IMR-90 (cell line): Measurements from ENCODE around the gene MOB3A. TPM values are rescaled to one million over a fixed set of nuclear protein-coding genes. Genes with fewer than 3 reads are reported as not detected.

ENCODE experiments used
- ATAC-seq: fragments of 200-7000 bp; cut with Tn5 transposase; 2 replicates; pipeline ENCODE4 v1.9.1; 2020; ENCODE audit warnings: low read depth, mild to moderate bottlenecking, moderate library complexity
- BruUV-seq: library from RNA; stranded (reverse); fragments of 400-500 nt; replicated peaks from 2 replicates; lab custom pipeline; 2021; lab: Mats Ljungman, UMichigan
- CTCF ChIA-PET: fragments of 300-600 bp; formaldehyde crosslinking; extraction: SDS; loops from one replicate; lab custom pipeline; 2021; ENCODE audit warnings: antibody characterized with exemption; lab: Yijun Ruan, JAX
- POLR2A ChIA-PET: fragments of 300-600 bp; sonication (Branson Sonifier 250); formaldehyde crosslinking; loops from one replicate; lab custom pipeline; 2022; ENCODE audit warnings: antibody characterized with exemption; ENCODE audit not compliant: unreplicated experiment; lab: Charles Lee
- DNase-seq: peaks from one replicate; pipeline ENCODE4 v3.0.0; 2013
- H2AFZ ChIP-seq: replicated peaks from 2 replicates; pipeline ENCODE3; 2013; ENCODE audit warnings: low read length, mild to moderate bottlenecking; ENCODE audit not compliant: poor library complexity
- H2AK5ac ChIP-seq: 2 replicates; pipeline ENCODE4 v1.6.1; 2013; ENCODE audit warnings: low read depth, low read length, inconsistent platforms
- H2AK9ac ChIP-seq: replicated peaks from 2 replicates; pipeline ENCODE3; 2013; ENCODE audit warnings: mild to moderate bottlenecking, low read depth, low read length, moderate library complexity; ENCODE audit not compliant: poor library complexity
- H2BK120ac ChIP-seq: 2 replicates; pipeline ENCODE4 v1.6.1; 2013; ENCODE audit warnings: low read depth, low read length, inconsistent platforms
- H2BK15ac ChIP-seq: 3 replicates; pipeline ENCODE4 v1.6.1; 2013; ENCODE audit warnings: low read depth, low read length, inconsistent platforms
- H2BK20ac ChIP-seq: 2 replicates; pipeline ENCODE4 v1.6.1; 2013; ENCODE audit warnings: low read depth, mild to moderate bottlenecking, inconsistent platforms, low read length, moderate library complexity
- H2BK5ac ChIP-seq: 2 replicates; pipeline ENCODE4 v1.6.1; 2013; ENCODE audit warnings: mild to moderate bottlenecking, low read depth, low read length, inconsistent platforms; ENCODE audit not compliant: poor library complexity, severe bottlenecking
- H3K14ac ChIP-seq: replicated peaks from 2 replicates; pipeline ENCODE4 v1.6.1; 2013; ENCODE audit warnings: low read depth, low read length, inconsistent platforms
- H3K18ac ChIP-seq: 2 replicates; pipeline ENCODE4 v1.6.1; 2013; ENCODE audit warnings: low read depth, low read length, control low read depth
- H3K23ac ChIP-seq: 2 replicates; pipeline ENCODE4 v1.6.1; 2013; ENCODE audit warnings: low read depth, low read length, inconsistent platforms
- H3K27ac ChIP-seq: 2 replicates; pipeline ENCODE4 v1.5.1; 2013; ENCODE audit warnings: mild to moderate bottlenecking, control low read depth, low read length; ENCODE audit not compliant: insufficient read depth
- H3K27me3 ChIP-seq: 2 replicates; pipeline ENCODE4 v1.6.1; 2013; ENCODE audit warnings: low read length; ENCODE audit not compliant: control insufficient read depth, insufficient read depth
- H3K36me3 ChIP-seq: 2 replicates; pipeline ENCODE4 v1.6.1; 2013; ENCODE audit warnings: low read length, mixed read lengths; ENCODE audit not compliant: control insufficient read depth, insufficient read depth
- H3K4ac ChIP-seq: 2 replicates; pipeline ENCODE4 v1.6.1; 2013; ENCODE audit warnings: low read depth, low read length, inconsistent platforms
- H3K4me1 ChIP-seq: 2 replicates; pipeline ENCODE4 v1.6.1; 2013; ENCODE audit warnings: low read length, mixed read lengths; ENCODE audit not compliant: control insufficient read depth, insufficient read depth
- H3K4me2 ChIP-seq: 2 replicates; pipeline ENCODE4 v1.6.1; 2013; ENCODE audit warnings: low read depth, mild to moderate bottlenecking, control low read depth, low read length, moderate library complexity
- H3K4me3 ChIP-seq: 2 replicates; pipeline ENCODE4 v1.5.1; 2013; ENCODE audit warnings: low read depth, mild to moderate bottlenecking, control low read depth, low read length, moderate library complexity; ENCODE audit not compliant: insufficient read depth
- H3K56ac ChIP-seq: 2 replicates; pipeline ENCODE4 v1.6.1; 2013; ENCODE audit warnings: low read length, inconsistent platforms; ENCODE audit not compliant: insufficient read depth; ENCODE audit errors: extremely low read depth
- H3K79me1 ChIP-seq, 2 experiments: 2 replicates each; pipeline ENCODE4 v1.6.1; 2013; ENCODE audit warnings: low read length in 2 of 2, inconsistent platforms in 1 of 2, low read depth in 1 of 2
- H3K9ac ChIP-seq: 2 replicates; pipeline ENCODE4 v1.6.1; 2013; ENCODE audit warnings: low read depth, low read length, control low read depth
- H3K9me1 ChIP-seq: 2 replicates; pipeline ENCODE4 v1.6.1; 2013; ENCODE audit warnings: low read length, inconsistent platforms; ENCODE audit not compliant: insufficient read depth
- H3K9me3 ChIP-seq: 2 replicates; pipeline ENCODE4 v1.6.1; 2013; ENCODE audit warnings: low read length; ENCODE audit not compliant: control insufficient read depth, insufficient read depth
- H4K20me1 ChIP-seq: 2 replicates; pipeline ENCODE4 v1.6.1; 2013; ENCODE audit warnings: low read length, inconsistent platforms; ENCODE audit not compliant: insufficient read depth
- H4K5ac ChIP-seq: 2 replicates; pipeline ENCODE4 v1.6.1; 2013; ENCODE audit warnings: mild to moderate bottlenecking, low read depth, low read length, control low read depth
- H4K8ac ChIP-seq, 2 experiments: 2 replicates each; pipeline ENCODE4 v1.6.1; 2013; ENCODE audit warnings: low read depth in 2 of 2, low read length in 2 of 2, control low read depth in 1 of 2, inconsistent platforms in 1 of 2
- H4K91ac ChIP-seq: 2 replicates; pipeline ENCODE4 v1.6.1; 2013; ENCODE audit warnings: low read depth, low read length, inconsistent platforms; ENCODE audit not compliant: insufficient read depth
- MAZ ChIP-seq: IDR thresholded peaks from 2 replicates; pipeline ENCODE4 v1.6.1; 2012; ENCODE audit warnings: low read depth, mild to moderate bottlenecking, low read length, improper control_type of control experiment, moderate library complexity, borderline replicate concordance
- MXI1 ChIP-seq: IDR thresholded peaks from 2 replicates; pipeline ENCODE4 v1.6.1; 2012; ENCODE audit warnings: low read depth, mild to moderate bottlenecking, low read length, moderate library complexity, borderline replicate concordance
- POLR2A ChIP-seq: IDR thresholded peaks from 2 replicates; pipeline ENCODE4 v1.6.1; 2012; ENCODE audit warnings: mild to moderate bottlenecking, low read depth, low read length
- RAD21 ChIP-seq: IDR thresholded peaks from 2 replicates; pipeline ENCODE4 v1.6.1; 2012; ENCODE audit warnings: low read length, improper control_type of control experiment
- WGBS, 2 experiments: methylation state at CpG; one replicate each; pipeline versions ENCODE4 v1.1.5 to v1.1.7; 2013; ENCODE audit warnings: missing lambda C conversion rate in 2 of 2; ENCODE audit not compliant: insufficient read length in 1 of 2; ENCODE audit errors: extremely low coverage in 2 of 2; 5-methylcytosine and 5-hydroxymethylcytosine counted together
- dilution Hi-C: fragments of 300-500 bp; cut with HindIII; formaldehyde crosslinking; loops from one replicate; pipeline ENCODE4 v1.14.3; 2018; ENCODE audit warnings: low sequenced_read_pairs; ENCODE audit not compliant: unreplicated experiment
- in situ Hi-C: fragments of 300-500 bp; cut with MboI; formaldehyde crosslinking; loops from 3 replicates; pipeline ENCODE4 v1.14.3; 2019; ENCODE audit warnings: low sequenced_read_pairs, inconsistent platforms, mixed read lengths
- intact Hi-C: fragments of 100-400 bp; cut with micrococcal nuclease; formaldehyde crosslinking; loops from 2 replicates; pipeline ENCODE4 v1.10.0; 2022
- polyA plus RNA-seq, 3 experiments: library from polyadenylated mRNA; depleted of rRNA; stranded (reverse); fragments of >200 nt; gene quantifications; 2 replicates each; pipeline ENCODE4 v1.2.3, GENCODE V29; 2012; ENCODE audit warnings: low replicate concordance in 1 of 3
- total RNA-seq: library from RNA; depleted of rRNA; stranded (reverse); fragments of >200 nt; gene quantifications from 2 replicates; pipeline ENCODE4 v1.2.3, GENCODE V29; 2012
- TF ChIP-seq, protein P1 (sequence below): fragments of 150-350 bp; IDR thresholded peaks from 2 replicates; pipeline ENCODE4 v1.6.1; 2016; ENCODE audit warnings: low read depth, mild to moderate bottlenecking, low read length, moderate library complexity, borderline replicate concordance

MOB3A gene
- total and polyA plus RNA-seq, 2 of the 4 experiments (the other 2 are of a cell fraction): 9.3 to 26.5 TPM

DNA sequence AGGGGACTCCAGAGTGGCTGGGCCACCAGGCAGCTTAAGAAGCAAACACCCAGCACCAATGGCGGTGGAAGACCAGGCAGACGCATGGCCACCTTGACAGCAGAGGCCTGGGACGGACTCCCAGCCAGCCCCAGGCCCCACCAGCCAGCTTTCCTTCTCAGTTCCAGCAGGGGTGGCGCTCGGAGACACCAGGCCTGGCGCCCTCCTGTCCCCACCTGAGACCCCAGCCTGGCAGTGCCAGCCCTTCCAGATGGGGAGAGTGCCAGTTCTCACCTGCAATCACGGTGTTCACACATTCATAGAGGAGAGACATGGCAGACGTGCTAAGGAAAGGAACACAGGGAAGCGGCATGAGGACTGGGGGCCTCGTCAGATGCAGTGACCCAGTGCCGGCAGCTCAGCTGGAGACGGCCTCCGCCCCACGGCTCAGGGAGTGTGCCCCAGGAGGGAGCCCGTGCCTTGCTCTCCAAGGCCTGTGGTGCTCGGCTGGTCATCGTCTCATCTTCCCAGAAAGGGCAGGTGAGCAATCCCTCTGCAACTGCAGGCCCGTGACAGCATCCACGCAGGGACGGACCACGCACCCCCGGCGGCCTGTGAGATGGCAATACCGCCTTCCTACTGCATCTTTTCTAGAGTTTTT, 30.9 kb upstream of the MOB3A start:
- dilution Hi-C loops: no loop called here
- POLR2A ChIA-PET: no interaction called here
- peaks cover 68% of the 10 kb centered on the region for H3K36me3 ChIP-seq

More for the DNA sequence above, 30.9 kb upstream of the MOB3A start:
- no peak overlapping the region for H3K4me3 ChIP-seq
- no peak overlapping the region for H4K91ac ChIP-seq
- intact Hi-C loops: no loop called here
- no peak overlapping the region for H3K56ac ChIP-seq
- H2AK9ac ChIP-seq: peak overlapping the region; percentile 28
- in situ Hi-C loops: no loop called here
- CTCF ChIA-PET: no interaction called here
- H3K14ac ChIP-seq: no peak overlapping the region
- H3K79me1 ChIP-seq: peaks cover 5 to 69% of the 10 kb centered on the region in 2 experiments; a peak in 3 of 4 replicates
- no peak for TF ChIP-seq POLR2A
- no peak for TF ChIP-seq MXI1
- no peak for TF ChIP-seq MAZ
- TF ChIP-seq, protein P1, sequence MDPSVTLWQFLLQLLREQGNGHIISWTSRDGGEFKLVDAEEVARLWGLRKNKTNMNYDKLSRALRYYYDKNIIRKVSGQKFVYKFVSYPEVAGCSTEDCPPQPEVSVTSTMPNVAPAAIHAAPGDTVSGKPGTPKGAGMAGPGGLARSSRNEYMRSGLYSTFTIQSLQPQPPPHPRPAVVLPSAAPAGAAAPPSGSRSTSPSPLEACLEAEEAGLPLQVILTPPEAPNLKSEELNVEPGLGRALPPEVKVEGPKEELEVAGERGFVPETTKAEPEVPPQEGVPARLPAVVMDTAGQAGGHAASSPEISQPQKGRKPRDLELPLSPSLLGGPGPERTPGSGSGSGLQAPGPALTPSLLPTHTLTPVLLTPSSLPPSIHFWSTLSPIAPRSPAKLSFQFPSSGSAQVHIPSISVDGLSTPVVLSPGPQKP: no peak
- TF ChIP-seq RAD21: no peak
- H2AK5ac ChIP-seq: no peak overlapping the region
- H2BK120ac ChIP-seq: no peak overlapping the region
- no peak overlapping the region for H4K8ac ChIP-seq
- H2BK15ac ChIP-seq: no peak overlapping the region
- 97% methylated on average over 10 of the region's 24 CpGs; no CpG with 5 or more reads in 1 of the 2 experiments for WGBS, 2 experiments
- no peak overlapping the region for H3K9ac ChIP-seq
- H3K27ac ChIP-seq: no peak overlapping the region
- H3K9me3 ChIP-seq: no peaks in the 10 kb centered on the region
- no peak overlapping the region for H3K4me2 ChIP-seq
- H3K27me3 ChIP-seq: no peaks in the 10 kb centered on the region
- H3K4ac ChIP-seq: no peak overlapping the region
- no peak overlapping the region for H2BK5ac ChIP-seq
- no peaks in the 10 kb centered on the region for H3K4me1 ChIP-seq
- peaks cover 7% of the 10 kb centered on the region; the same call in 1 of the 2 replicates for H3K9me1 ChIP-seq
- no peak overlapping the region for H4K5ac ChIP-seq
- H3K18ac ChIP-seq: no peak overlapping the region
- DNase-seq (no peak), ATAC-seq (no peak)
- no peak overlapping the region for H3K23ac ChIP-seq
- BruUV-seq: no TSS peak
- peaks cover 64% of the 10 kb centered on the region for H4K20me1 ChIP-seq
- H2AFZ ChIP-seq: no peak overlapping the region
- no peak overlapping the region for H2BK20ac ChIP-seq
